Nephron progenitor cell (in vitro differentiated cells): Measurements from ENCODE around the gene KCNN4.

Experiments
- DNase-seq: peaks from one replicate; pipeline ENCODE4 v3.0.0; 2021
- H3K27ac Mint-ChIP-seq: 2 replicates; pipeline ENCODE4 v1.8.0; 2021; ENCODE audit warnings: mild to moderate bottlenecking, moderate library complexity, mixed read lengths
- H3K27me3 Mint-ChIP-seq: 2 replicates; pipeline ENCODE4 v1.8.0; 2021; ENCODE audit warnings: mild to moderate bottlenecking, low read depth, mixed read lengths; ENCODE audit not compliant: poor library complexity
- H3K36me3 Mint-ChIP-seq: 2 replicates; pipeline ENCODE4 v1.8.0; 2021; ENCODE audit warnings: low read depth, mixed read lengths
- H3K4me1 Mint-ChIP-seq: 2 replicates; pipeline ENCODE4 v1.8.0; 2021; ENCODE audit warnings: mixed read lengths
- H3K4me3 Mint-ChIP-seq: 2 replicates; pipeline ENCODE4 v1.8.0; 2021; ENCODE audit warnings: mild to moderate bottlenecking, moderate library complexity, mixed read lengths
- H3K9me3 Mint-ChIP-seq: 2 replicates; pipeline ENCODE4 v1.8.0; 2021; ENCODE audit warnings: mild to moderate bottlenecking, moderate library complexity, mixed read lengths
- TF ChIP-seq, protein P1 (sequence below): fragments of 200-600 bp; sonication (generic); IDR thresholded peaks from 2 replicates; pipeline ENCODE4 v1.5.0; 2021; ENCODE audit warnings: antibody characterized with exemption

The KCNN4 gene

GRCh38 chr19:43727593-43727853 is 53.2 kb downstream of the KCNN4 start:
- TF ChIP-seq, protein P1, sequence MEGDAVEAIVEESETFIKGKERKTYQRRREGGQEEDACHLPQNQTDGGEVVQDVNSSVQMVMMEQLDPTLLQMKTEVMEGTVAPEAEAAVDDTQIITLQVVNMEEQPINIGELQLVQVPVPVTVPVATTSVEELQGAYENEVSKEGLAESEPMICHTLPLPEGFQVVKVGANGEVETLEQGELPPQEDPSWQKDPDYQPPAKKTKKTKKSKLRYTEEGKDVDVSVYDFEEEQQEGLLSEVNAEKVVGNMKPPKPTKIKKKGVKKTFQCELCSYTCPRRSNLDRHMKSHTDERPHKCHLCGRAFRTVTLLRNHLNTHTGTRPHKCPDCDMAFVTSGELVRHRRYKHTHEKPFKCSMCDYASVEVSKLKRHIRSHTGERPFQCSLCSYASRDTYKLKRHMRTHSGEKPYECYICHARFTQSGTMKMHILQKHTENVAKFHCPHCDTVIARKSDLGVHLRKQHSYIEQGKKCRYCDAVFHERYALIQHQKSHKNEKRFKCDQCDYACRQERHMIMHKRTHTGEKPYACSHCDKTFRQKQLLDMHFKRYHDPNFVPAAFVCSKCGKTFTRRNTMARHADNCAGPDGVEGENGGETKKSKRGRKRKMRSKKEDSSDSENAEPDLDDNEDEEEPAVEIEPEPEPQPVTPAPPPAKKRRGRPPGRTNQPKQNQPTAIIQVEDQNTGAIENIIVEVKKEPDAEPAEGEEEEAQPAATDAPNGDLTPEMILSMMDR: no peak
- Mint-ChIP-seq H3K27ac (no peak overlapping the region), H3K4me3 (no peak overlapping the region), H3K9me3 (no peaks in the 10 kb centered on the region), H3K4me1 (no peaks in the 10 kb centered on the region), H3K36me3 (peaks cover 34% of the 10 kb centered on the region), H3K27me3 (no peaks in the 10 kb centered on the region)
- DNase-seq: no peak

GRCh38 chr19:43726736-43727592 is 53.8 kb downstream of the KCNN4 start:
- Mint-ChIP-seq H3K36me3 (peaks cover 28% of the 10 kb centered on the region), H3K9me3 (no peaks in the 10 kb centered on the region), H3K4me1 (no peaks in the 10 kb centered on the region), H3K27ac (no peak overlapping the region), H3K4me3 (no peak overlapping the region), H3K27me3 (no peaks in the 10 kb centered on the region)
- no peak for DNase-seq
- TF ChIP-seq, protein P1: no peak

- H3K9me3 Mint-ChIP-seq: no peaks in the 10 kb centered on the region
- H3K27ac Mint-ChIP-seq: no peak overlapping the region
- H3K4me3 Mint-ChIP-seq: no peak overlapping the region
- H3K27me3 Mint-ChIP-seq: peaks cover 4% of the 10 kb centered on the region
- peaks cover 26% of the 10 kb centered on the region for H3K36me3 Mint-ChIP-seq
- no peak for DNase-seq
- no peaks in the 10 kb centered on the region for H3K4me1 Mint-ChIP-seq
- TF ChIP-seq, protein P1: no peak
These were observed 55.3 kb downstream of the KCNN4 start for GRCh38 chr19:43725468-43725867.

- DNase-seq: no peak
- no peaks in the 10 kb centered on the region for H3K4me1 Mint-ChIP-seq
- no peak overlapping the region for H3K27ac Mint-ChIP-seq
- peaks cover 4% of the 10 kb centered on the region for H3K27me3 Mint-ChIP-seq
- H3K36me3 Mint-ChIP-seq: peaks cover 20% of the 10 kb centered on the region
- no peak overlapping the region for H3K4me3 Mint-ChIP-seq
- H3K9me3 Mint-ChIP-seq: no peaks in the 10 kb centered on the region
- TF ChIP-seq, protein P1: no peak
These were observed 55.9 kb downstream of the KCNN4 start for GRCh38 chr19:43724896-43725295.

DNA sequence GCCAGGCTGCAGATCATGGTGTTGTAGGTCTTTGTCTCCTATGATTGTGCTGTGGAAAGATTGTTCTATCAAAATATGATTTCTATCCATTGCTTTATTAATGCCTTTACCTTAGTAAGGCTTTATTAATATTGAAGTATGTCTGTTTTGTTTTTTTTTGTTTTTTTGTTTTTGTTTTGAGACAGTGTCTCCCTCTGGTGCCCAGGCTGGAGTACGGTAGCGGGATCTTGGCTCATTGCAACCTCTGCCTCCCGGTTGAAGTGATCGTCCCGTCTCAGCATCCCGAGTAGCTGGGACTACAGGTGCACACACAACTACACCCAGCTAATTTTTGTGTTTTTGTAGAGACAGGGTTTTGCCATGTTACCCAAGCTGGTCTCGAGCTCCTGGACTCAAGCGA is 57.2 kb downstream of the KCNN4 start:
- Mint-ChIP-seq H3K27me3 (peaks cover 4% of the 10 kb centered on the region), H3K4me3 (no peak overlapping the region), H3K4me1 (no peaks in the 10 kb centered on the region), H3K36me3 (peaks cover 8% of the 10 kb centered on the region), H3K9me3 (no peaks in the 10 kb centered on the region), H3K27ac (no peak overlapping the region)
- DNase-seq: no peak
- TF ChIP-seq, protein P1: no peak

DNA sequence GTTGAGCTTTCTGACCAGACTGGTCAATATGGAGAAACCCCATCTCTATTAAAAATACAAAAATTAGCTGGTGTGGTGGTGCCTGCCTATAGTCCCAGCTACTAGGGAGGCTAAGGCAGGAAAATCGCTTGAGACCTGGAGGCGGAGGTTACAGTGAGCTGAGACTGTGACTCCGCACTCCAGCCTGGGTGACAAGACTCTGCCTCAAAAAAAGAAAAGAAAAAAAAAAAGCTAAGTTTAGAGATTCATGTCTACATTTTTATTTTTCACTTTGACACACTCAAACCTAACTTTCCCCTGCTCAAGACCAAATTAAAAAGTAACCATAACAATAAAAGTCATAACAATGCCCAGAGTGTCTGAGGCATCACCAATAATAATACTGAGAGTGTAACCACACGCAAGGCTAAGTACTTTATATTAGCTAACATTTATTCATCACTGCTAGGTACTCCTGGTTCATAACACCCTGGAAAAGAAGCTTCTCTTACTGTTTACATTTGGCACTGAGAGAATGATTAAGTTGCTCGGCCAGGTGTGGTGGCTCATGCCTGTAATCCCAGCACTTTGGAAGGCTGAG is 59.2 kb downstream of the KCNN4 start:
- no peak for DNase-seq
- TF ChIP-seq, protein P1: no peak
- Mint-ChIP-seq H3K9me3 (no peaks in the 10 kb centered on the region), H3K4me3 (no peak overlapping the region), H3K27ac (peak overlapping the region; percentile 65), H3K4me1 (no peaks in the 10 kb centered on the region), H3K27me3 (peaks cover 4% of the 10 kb centered on the region), H3K36me3 (no peaks in the 10 kb centered on the region)
